DND-41 (cell line): ENCODE measurements around the gene JAGN1.

Experiments
- ATAC-seq: fragments of 200-7000 bp; cut with Tn5 transposase; 3 replicates; pipeline ENCODE4 v1.9.1; 2021; ENCODE audit warnings: low read depth; ENCODE audit not compliant: insufficient read depth
- DNase-seq: peaks from one replicate; pipeline ENCODE4 v3.0.0-alpha.2; 2020
- H2AFZ ChIP-seq: 2 replicates; pipeline ENCODE4 v1.6.0; 2012; ENCODE audit warnings: low read depth, low read length
- H3K27ac ChIP-seq: 2 replicates; pipeline ENCODE4 v1.5.1; 2012; ENCODE audit warnings: low read length, inconsistent platforms
- H3K27me3 ChIP-seq: fragments of 200-600 bp; sonication (generic); 2 replicates; pipeline ENCODE4 v1.6.0; 2012; ENCODE audit warnings: low read length, mild to moderate bottlenecking, inconsistent platforms; ENCODE audit not compliant: insufficient read depth, poor library complexity
- H3K36me3 ChIP-seq: 2 replicates; pipeline ENCODE4 v1.5.1; 2012; ENCODE audit warnings: low read length, inconsistent platforms; ENCODE audit not compliant: insufficient read depth
- H3K4me1 ChIP-seq: 2 replicates; pipeline ENCODE4 v1.5.1; 2012; ENCODE audit warnings: mild to moderate bottlenecking, low read length; ENCODE audit not compliant: insufficient read depth
- H3K4me2 ChIP-seq: 2 replicates; pipeline ENCODE4 v1.6.0; 2012; ENCODE audit warnings: mild to moderate bottlenecking, moderate library complexity, low read length, inconsistent platforms; ENCODE audit not compliant: insufficient read depth
- H3K4me3 ChIP-seq, 2 experiments: fragments of 200-600 bp in 1 of 2; shearing (Covaris generic) in 1 of 2; 2 replicates each; pipeline ENCODE4 v1.5.1; 2012 to 2016; ENCODE audit warnings: inconsistent platforms in 2 of 2, low read length in 2 of 2, mild to moderate bottlenecking in 2 of 2, low read depth in 1 of 2, moderate library complexity in 1 of 2
- H3K79me2 ChIP-seq: 2 replicates; pipeline ENCODE4 v1.6.0; 2012; ENCODE audit warnings: low read length, inconsistent platforms; ENCODE audit not compliant: insufficient read depth
- H3K9ac ChIP-seq: 2 replicates; pipeline ENCODE4 v1.6.0; 2012; ENCODE audit warnings: low read depth, mild to moderate bottlenecking, inconsistent platforms, low read length, moderate library complexity
- H3K9me3 ChIP-seq: 2 replicates; pipeline ENCODE4 v1.5.1; 2012; ENCODE audit warnings: low read length, moderate library complexity, mild to moderate bottlenecking, inconsistent platforms; ENCODE audit not compliant: insufficient read depth, severe bottlenecking
- H4K20me1 ChIP-seq: 2 replicates; pipeline ENCODE4 v1.6.0; 2012; ENCODE audit warnings: low read length; ENCODE audit not compliant: insufficient read depth
- CTCF ChIP-seq: IDR thresholded peaks from 2 replicates; pipeline ENCODE4 v1.5.1; 2012; ENCODE audit warnings: borderline replicate concordance, low read length, moderate library complexity, mild to moderate bottlenecking; ENCODE audit not compliant: poor library complexity, severe bottlenecking; ENCODE audit errors: extremely low read depth
- EZH2 ChIP-seq: IDR thresholded peaks from 3 replicates; pipeline ENCODE4 v1.6.1; 2012; ENCODE audit warnings: borderline replicate concordance, low read depth, mild to moderate bottlenecking, moderate library complexity, low read length, inconsistent platforms; ENCODE audit not compliant: severe bottlenecking

JAGN1 gene

GRCh38 chr3:9930804-9931418, 40.5 kb downstream of the JAGN1 start:
- ATAC-seq: no peak
- H3K4me2 ChIP-seq: no peak overlapping the region
- H2AFZ ChIP-seq: no peak overlapping the region
- H3K36me3 ChIP-seq: no peaks in the 10 kb centered on the region
- peak; percentile 27 for DNase-seq
- peaks cover 37% of the 10 kb centered on the region for H3K4me1 ChIP-seq
- no peak overlapping the region for H3K27ac ChIP-seq
- H3K9ac ChIP-seq: no peak overlapping the region
- H4K20me1 ChIP-seq: no peaks in the 10 kb centered on the region
- H3K4me3 ChIP-seq: no peak overlapping the region
- H3K27me3 ChIP-seq: no peaks in the 10 kb centered on the region
- TF ChIP-seq EZH2 (no peak), CTCF (peak; percentile 51)
- H3K79me2 ChIP-seq: peaks cover 12% of the 10 kb centered on the region
- no peaks in the 10 kb centered on the region for H3K9me3 ChIP-seq

GRCh38 chr3:9932535-9932842, 42.1 kb downstream of the JAGN1 start:
- Histone ChIP-seq H3K9me3 (no peaks in the 10 kb centered on the region), H3K4me2 (peak overlapping the region; percentile 94), H3K9ac (peak overlapping the region; percentile 85), H3K79me2 (peaks cover 12% of the 10 kb centered on the region), H3K27me3 (no peaks in the 10 kb centered on the region), H3K4me1 (peaks cover 40% of the 10 kb centered on the region), H2AFZ (peak overlapping the region; percentile 81), H4K20me1 (no peaks in the 10 kb centered on the region), H3K4me3 (peak overlapping the region; percentile 65 to 77; a peak in 3 of 4 replicates), H3K27ac (peak overlapping the region; percentile 75), H3K36me3 (peaks cover 8% of the 10 kb centered on the region)
- no peak for DNase-seq
- ATAC-seq: no peak
- TF ChIP-seq CTCF (no peak), EZH2 (no peak)

- Histone ChIP-seq H3K36me3 (peaks cover 14% of the 10 kb centered on the region), H3K4me2 (peak overlapping the region; percentile 94), H3K79me2 (peaks cover 12% of the 10 kb centered on the region), H3K4me1 (peaks cover 40% of the 10 kb centered on the region), H3K4me3 (peak overlapping the region; percentile 65 to 77), H2AFZ (peak overlapping the region; percentile 81), H3K27ac (peak overlapping the region; percentile 75), H3K27me3 (no peaks in the 10 kb centered on the region), H3K9me3 (no peaks in the 10 kb centered on the region), H4K20me1 (no peaks in the 10 kb centered on the region), H3K9ac (peak overlapping the region; percentile 85)
- TF ChIP-seq CTCF: peak; percentile 75
- no peak for TF ChIP-seq EZH2
- ATAC-seq (peak; percentile 77), DNase-seq (peak; percentile 89)
Measured at GRCh38 chr3:9932843-9933560, 42.6 kb downstream of the JAGN1 start.
